Measurements from ENCODE around the gene CFAP45. TPM values are rescaled to one million over a fixed set of nuclear protein-coding genes. Genes with fewer than 3 reads are reported as not detected.

CFAP45 gene
- total RNA-seq: 0.24 and 0.64 TPM in 2 replicates

DNA sequence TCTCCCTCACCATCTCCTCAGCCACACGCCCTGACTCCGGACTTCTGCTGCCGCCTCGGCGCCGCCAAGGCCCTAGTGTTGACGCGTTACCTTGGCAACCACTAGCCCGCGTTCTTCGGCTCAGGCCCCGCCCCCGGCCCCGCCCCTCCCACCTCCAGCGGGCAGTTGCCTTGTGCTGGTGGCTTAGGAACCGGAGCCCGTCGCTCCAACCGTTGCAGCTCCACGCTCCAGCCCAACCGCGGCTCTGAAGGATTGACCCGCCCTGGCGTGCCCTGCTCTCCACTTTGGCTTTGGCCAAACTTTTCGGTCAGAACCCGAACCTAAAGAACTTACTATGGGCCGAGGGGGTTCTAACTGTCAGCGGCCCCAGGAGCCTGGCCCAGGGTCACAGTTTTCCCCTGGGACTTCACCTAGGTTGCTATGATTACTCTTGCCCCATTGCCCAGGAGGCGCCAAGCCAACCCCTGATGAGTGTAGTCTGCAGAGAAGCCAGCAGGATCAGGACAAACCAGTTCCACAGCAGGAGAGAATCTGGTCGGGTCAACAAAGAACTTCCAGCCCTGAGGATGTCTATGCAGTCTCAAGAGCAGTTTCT lies at the start of gene CFAP45:
TSS of gene CFAP45 (minus strand) at position 80 of the 595 bp plus-strand sequence. CDS start at position 13, 67 bp downstream.

GRCh38 chr1:159945483-159946241 lies 45.7 kb upstream of the CFAP45 start, which contains the start of gene IGSF9:
IGSF9 (minus strand) TSS chr1:159945613; CDS start chr1:159943454, 2,159 bp downstream.

DNA sequence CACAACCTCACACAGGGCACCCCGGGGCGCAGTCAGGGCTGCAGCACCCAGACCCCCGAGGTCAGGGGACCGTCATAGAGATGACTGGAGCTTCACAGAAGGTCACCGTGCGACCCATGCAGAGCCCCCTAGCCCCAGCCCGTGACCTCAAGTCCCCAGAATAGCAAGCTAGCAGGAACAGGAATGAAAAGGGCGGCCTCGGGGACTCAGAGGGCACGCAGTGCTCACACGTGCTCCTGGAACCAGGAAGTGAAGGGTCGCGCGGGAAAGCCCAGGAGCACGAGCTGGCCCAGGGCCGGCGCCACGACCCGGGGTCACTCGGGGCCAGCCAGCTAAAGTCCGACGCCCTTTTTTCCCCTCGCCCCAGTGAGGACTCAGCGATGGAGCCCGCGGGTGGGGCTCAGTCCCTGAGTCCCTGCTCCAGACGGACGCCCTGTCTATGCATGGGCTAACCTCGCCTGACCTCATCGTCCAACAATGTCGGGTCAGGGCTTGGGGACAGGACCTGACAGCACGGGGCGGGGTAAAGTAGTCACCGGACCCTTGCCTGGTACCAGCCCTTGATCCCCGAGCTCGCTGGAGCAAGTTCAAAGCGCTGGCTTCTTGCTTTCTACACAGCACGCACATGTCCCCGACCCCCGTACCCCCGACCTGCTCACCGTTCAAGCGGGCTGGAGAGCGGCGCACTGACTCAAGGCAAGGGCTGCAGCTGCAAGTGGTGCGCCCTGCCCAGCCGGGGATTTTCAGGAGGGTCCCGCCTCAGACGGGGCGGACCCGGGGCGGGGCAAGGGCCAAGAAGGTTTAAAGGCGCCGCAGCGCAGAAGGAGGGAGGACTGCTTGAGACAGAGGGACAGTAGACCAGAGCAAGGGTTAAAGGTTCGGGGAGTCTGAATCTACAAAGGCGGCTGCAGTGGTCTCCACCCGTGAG lies 25.1 kb upstream of the CFAP45 start, which contains the start of gene TAGLN2:
TSS of gene TAGLN2 (minus strand) at position 717 of the 928 bp plus-strand sequence. CDS start 4,998 bp downstream, outside the sequence.

GRCh38 chr1:159862557-159862956 lies 37.4 kb downstream of the CFAP45 start, which contains the start of gene VSIG8:
VSIG8 (minus strand) TSS chr1:159862657; CDS start chr1:159862521, 136 bp downstream.

GRCh38 chr1:159826441-159827101 lies 73.4 kb downstream of the CFAP45 start, which contains the start of gene SLAMF8:
SLAMF8 (plus strand) TSS chr1:159826873; CDS start chr1:159826899, 26 bp downstream.

Other genes with a start within 250 kb of the CFAP45 start
- gene CRP, start 185.6 kb downstream of the CFAP45 start, total RNA-seq: not detected in 2 replicates
- gene DUSP23, start 119.2 kb downstream of the CFAP45 start, total RNA-seq: 78.2 and 107 TPM in 2 replicates
- gene FCRL6, start 97.8 kb downstream of the CFAP45 start, total RNA-seq: not detected in 2 replicates
- gene SLAMF8, start 73.3 kb downstream of the CFAP45 start, total RNA-seq: 0.24 TPM in 1 of 2 replicates, not detected in the other
- gene VSIG8, start 37.5 kb downstream of the CFAP45 start, total RNA-seq: under 0.01 TPM in 1 of 2 replicates, not detected in the other
- gene TAGLN2, start 25.3 kb upstream of the CFAP45 start, total RNA-seq: 262 and 368 TPM in 2 replicates
- 8.0 and 8.7 TPM in 2 replicates for gene IGSF9, start 45.4 kb upstream of the CFAP45 start, total RNA-seq
- 5.5 and 12.1 TPM in 2 replicates for gene SLAMF9, start 54.1 kb upstream of the CFAP45 start, total RNA-seq
- gene PIGM, start 131.8 kb upstream of the CFAP45 start, total RNA-seq: 1.4 and 1.9 TPM in 2 replicates
- gene KCNJ10, start 170.0 kb upstream of the CFAP45 start, total RNA-seq: not detected in 2 replicates
- under 0.01 and 0.21 TPM in 2 replicates for gene KCNJ9, start 181.4 kb upstream of the CFAP45 start, total RNA-seq
- 61.0 and 85.5 TPM in 2 replicates for gene IGSF8, start 198.5 kb upstream of the CFAP45 start, total RNA-seq
- not detected in 2 replicates for gene ATP1A2, start 215.6 kb upstream of the CFAP45 start, total RNA-seq

All from tracheal epithelial cell (primary cell).